C1 segment of cervical spinal cord (tissue), 14 donors: Measurements from ENCODE around the gene ZNF214.

Source experiments
- DNase-seq, 14 donors: peaks; one replicate each; lab custom pipeline; 2025; lab: John Stamatoyannopoulos, UW

ZNF214 gene

DNA sequence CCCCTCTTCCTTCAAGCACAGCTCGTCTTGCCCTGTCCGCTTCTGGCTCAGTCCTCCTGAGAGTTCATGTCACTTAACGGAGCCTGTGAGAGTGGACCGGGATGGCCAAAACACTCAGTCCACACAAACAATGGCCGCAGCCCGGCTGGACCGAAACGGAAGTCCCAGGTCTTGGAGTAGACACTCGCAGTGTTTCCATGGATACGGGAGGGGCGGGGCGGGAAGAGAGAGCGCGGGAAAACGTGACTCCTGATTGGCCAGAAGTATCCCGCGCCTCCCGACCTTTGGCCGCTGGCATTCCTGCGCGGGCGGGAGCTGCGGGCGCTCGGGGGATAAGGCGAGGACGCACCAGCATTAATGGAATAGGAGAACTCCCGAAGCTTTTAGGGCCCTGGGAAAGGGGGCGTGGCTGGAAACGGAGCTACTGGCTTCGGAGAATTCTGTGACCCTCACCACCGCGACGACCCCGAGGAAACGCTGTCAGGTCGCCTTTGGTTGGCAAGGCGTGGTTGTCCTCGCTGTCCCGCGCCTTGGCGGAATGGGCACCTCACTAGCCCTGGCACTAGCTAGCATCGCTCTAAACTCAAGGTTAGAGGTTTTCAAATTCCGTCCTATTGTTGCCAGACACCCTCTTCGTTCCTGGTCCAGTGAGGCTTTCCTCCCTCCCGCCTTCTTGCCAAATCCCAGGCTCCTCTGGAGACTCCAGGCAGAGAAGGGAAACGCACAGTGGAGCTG is at the start of gene ZNF214, which contains the start of gene NLRP14:
Gene ZNF214, minus strand, starts transcription at position 164 of the 735 bp plus-strand sequence. CDS start 17,511 bp downstream, outside the sequence.
Gene NLRP14, plus strand, starts transcription at position 297 of the 735 bp plus-strand sequence. CDS start 18,108 bp downstream, outside the sequence.
- DNase-seq, result peak; percentile 26 to 90 (median 78)

GRCh38 chr11:7062534-7062933 is 42.4 kb upstream of the ZNF214 start:
- no peak for DNase-seq

DNA sequence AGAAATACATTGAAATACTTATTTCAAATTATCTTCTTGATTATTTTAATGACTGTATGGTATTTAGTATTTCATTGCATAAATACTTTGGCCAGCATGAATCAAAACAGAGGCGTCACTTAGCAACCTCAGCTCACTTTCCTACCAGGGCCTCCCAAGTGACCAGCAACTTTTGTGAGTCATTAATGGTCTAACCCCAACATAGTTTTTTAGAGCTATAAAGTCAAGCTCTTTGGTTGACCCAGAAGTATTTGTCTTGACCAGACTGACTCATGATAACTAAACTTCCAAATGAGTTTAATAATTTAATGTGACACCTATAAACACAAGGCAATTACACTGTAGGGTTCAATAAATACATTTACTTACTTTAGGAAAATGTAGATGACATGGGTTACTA is 40.7 kb upstream of the ZNF214 start:
- no peak for DNase-seq

DNA sequence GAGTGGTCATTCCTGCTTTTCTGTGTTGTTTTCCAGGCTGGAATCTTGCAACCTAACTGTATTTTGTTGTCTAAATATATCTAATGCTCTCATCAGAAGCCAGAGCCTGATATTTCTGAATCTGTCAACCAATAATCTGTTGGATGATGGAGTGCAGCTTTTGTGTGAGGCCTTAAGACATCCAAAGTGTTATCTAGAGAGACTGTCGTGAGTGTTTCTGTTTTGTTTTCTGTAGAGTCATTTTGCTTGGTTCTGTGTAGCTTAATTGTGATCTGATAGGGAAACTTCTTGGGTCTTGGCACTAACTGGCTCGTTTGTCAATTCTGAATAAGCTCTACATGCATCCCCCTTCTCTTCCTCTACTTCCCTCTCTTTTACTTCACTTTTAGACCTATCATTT is 37.5 kb upstream of the ZNF214 start:
- DNase-seq, result no peak

DNA sequence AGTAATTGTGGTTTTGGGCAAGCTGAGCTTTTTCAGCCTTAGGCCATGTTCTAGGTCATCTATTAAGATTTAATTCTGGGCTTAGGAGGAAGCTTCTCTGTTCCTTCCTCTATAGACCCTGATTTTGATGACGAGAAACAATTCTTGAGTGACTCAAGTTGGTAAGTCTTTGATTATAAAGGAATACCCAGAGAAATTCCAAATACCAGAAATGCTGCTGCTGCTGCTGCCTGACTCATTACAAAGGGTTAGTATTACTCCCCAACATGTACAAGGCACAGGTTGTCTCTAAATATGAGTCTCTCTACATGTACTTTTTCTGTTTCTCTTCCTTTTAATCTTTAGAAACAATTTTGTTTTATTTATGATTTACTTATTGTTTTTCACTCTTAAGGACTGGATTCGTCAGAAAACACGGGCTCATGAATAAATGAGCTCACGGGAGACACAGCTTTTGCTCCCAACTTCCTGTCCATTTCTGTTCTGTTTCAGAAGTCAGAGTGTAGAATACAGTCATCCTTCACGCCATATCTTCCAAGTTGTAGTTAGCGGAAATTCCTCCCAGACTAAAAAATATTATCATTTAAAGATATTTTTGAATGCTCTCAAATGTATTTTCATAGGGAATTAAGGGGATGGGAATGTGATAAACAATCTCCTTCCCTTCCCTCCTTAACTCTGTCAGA is 36.8 kb upstream of the ZNF214 start:
- no peak for DNase-seq

DNA sequence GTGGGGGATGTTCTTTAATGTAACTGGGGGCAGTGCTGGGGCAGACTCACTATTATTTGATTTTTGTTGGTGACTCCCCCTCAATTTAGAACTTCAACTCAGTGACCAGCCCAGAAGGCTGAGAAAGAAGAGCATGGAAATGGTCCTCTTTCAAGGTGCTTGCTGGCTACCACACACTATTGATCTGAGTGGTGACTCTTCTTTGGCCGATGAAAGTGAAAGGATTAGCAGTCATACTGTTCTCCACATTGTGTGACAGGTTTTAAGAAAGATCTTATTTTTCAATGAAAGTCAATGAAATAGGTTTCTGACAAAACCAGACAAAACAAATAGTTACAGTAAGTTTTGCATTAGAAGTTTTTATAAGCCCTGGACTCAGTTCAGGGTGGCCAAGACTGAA is 30.0 kb upstream of the ZNF214 start:
- no peak for DNase-seq

GRCh38 chr11:7046474-7047175 is 26.5 kb upstream of the ZNF214 start:
- no peak for DNase-seq

DNA sequence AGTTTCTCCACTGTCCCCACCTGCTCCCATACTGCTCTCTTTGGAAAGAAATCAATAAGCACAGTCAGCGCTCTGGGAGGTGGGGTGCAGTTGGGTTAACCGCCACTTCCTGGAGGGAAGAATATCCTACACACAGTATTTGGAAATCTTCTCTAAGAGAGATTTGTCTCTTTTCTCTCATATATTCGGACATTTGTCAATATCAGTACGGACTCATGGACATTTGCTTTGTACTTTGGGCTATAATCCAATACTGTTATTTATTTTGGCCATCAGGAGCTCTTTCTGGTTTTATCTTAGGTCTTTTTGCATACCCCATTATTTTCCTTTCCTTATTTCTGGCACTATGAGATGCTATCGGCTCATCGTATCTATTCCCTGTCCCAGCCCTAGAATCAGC is 13.9 kb upstream of the ZNF214 start:
- no peak for DNase-seq

DNA sequence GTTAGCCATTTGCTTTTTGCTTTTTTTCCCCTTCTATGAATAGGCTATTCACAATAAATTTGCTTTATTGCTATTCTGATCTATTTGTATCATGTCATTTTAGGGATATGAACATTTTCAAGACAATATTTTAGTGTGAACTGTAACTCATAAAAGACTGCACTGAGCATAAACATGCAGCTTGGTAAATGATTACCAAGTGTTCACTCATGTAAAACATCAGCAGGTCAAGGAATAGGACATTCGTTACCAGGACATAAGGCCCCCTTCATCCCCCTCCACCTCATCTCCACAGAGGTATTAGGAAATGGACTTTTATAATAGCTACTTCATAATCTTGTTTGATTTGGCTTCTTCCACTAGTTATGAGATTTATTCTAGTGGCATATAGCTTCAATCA is 12.5 kb upstream of the ZNF214 start:
- no peak for DNase-seq

GRCh38 chr11:7031471-7031871 is 11.3 kb upstream of the ZNF214 start:
- no peak for DNase-seq

DNA sequence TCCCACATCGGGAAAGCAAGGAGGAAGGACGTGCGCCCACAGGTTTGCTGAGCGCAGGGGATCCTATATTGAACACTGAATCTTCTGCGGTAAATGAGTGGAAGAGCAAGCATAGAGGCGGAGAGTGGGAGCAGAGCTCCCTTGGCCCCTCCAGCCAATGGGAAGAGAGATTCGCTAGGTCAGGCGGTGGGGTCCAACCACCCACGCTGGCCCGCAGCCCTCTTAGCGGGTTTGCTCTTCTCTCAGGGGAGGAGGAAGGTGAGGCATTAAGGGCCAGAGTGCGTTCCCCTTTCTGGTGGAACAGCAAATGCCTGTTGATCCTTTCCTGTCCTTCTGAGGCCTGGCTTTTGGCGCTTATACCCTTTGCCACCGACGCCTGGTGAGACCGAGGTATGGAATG is 10.7 kb upstream of the ZNF214 start:
- no peak for DNase-seq

DNA sequence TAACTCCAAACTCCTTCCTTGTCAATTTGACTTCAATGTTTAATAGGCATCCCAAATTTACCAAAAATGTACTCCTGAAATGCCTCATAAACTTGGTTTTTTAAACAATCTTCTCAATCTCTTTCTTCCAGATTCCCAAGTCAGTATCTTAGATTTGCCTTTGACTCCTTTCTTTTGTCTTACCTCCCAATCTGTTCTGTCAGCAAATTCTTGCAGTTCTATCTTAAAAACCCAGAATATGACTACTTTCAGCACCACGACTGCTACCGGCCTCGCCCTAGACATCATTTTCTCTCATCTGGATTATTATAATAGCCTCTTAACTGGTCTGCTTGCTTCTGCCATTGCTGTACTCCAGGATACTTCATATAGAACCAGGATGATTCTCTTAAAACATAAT is 8.0 kb upstream of the ZNF214 start:
- DNase-seq, result no peak

DNA sequence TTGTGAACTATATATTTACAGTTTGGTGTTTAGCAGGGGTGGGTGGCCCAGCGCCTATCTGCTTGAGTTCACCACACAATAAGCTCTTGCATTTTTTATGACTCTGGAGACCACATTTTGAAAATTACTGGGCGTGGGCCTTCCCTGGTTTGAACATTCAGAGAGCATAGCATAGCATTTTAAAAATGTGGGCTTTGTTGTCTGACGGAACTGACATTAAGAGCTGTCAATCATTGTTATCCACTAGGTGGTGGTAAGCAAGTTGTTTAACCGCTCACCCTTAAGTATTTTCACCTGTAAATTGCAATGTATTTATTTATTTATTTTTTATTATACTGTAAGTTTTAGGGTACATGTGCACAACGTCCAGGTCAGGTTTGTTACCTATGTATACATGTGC is 1.2 kb upstream of the ZNF214 start:
- no peak for DNase-seq

DNA sequence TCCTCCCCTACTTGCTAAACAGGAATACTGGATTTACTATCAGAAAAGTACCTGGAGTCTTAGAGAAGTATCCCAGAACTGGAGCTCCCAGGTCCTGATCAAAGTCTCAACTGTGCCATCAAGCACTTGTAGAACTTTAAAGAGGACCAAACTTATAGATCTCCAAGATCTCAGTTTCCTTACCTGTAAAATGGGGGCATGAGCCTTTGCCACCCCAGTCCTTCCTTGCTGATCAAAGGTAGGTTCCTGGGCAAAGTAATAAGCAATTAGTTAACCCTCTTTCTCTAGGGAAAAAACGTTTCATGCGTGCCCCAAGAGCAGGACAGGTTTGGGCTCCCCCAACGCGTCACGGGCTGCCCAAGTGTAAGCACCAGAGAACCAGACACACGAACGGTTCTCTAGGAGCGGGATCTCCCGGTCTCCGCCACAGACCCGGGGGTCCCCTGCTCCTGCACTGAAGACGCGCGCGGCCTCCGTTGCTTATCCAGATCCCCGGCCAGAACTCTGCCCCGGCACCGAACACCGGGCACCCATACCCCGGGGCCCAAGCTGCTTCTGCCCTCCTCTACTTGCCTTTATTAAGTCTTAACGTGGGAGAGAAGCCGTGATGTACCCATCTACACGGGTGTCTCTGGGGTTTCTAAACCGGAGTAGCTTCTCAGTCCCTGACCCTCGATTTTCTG is 505 bp downstream of the ZNF214 start:
- DNase-seq, result peak in 4 of 14 donors; percentile 32 to 59 (median 41)

- no peak for DNase-seq
These were observed 4.1 kb downstream of the ZNF214 start for GRCh38 chr11:7016011-7016410.

GRCh38 chr11:7014118-7014517 is 6.0 kb downstream of the ZNF214 start:
- DNase-seq, result no peak

- no peak for DNase-seq
These were observed 15.7 kb downstream of the ZNF214 start for GRCh38 chr11:7004482-7004881.

GRCh38 chr11:6995703-6996102 is 24.4 kb downstream of the ZNF214 start:
- DNase-seq, result no peak

- DNase-seq, result no peak
These were observed 27.4 kb downstream of the ZNF214 start for GRCh38 chr11:6992457-6993417.

DNA sequence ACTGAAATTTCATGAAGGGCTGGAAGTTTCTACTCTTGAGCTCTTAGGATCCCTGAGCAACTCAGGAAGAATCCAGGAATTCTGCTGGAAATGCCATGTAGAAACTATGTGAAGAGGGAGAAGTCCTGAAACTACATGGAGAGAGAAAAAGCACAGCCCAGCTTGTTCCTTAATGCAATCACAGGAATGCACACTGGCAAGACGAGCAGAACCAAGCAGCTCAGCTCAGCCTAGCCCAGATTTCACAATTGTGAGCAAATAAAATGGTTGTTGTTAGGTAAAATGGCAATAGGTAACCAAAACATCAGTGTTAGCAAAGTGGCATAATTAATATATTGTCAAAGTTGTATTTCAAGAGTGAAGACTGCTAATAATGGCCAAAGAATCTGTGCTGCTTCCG is 28.1 kb downstream of the ZNF214 start:
- no peak for DNase-seq

GRCh38 chr11:6991227-6991626 is 28.9 kb downstream of the ZNF214 start:
- DNase-seq, result no peak
